Activated B cell treated with CpG ODN at 0.5 μM for 24 hours (primary cell): ENCODE measurements around the gene KAT6B. TPM values are rescaled to one million over a fixed set of nuclear protein-coding genes. Genes with fewer than 3 reads are reported as not detected.

ENCODE experiments used
- ATAC-seq: fragments of 200-7000 bp; cut with Tn5 transposase; one replicate; pipeline ENCODE4 v1.10.0; 2021; ENCODE audit warnings: low read depth, mild to moderate bottlenecking, moderate library complexity
- CTCF ChIA-PET: fragments of 350-600 bp; sonication (Branson Sonifier 250); formaldehyde crosslinking; loops from one replicate; lab custom pipeline; 2021; ENCODE audit warnings: antibody characterized with exemption; lab: Charles Lee
- POLR2A ChIA-PET: fragments of 350-600 bp; sonication (Branson Sonifier 250); formaldehyde crosslinking; loops from one replicate; lab custom pipeline; 2021; ENCODE audit warnings: antibody characterized with exemption; lab: Charles Lee
- DNase-seq: peaks from one replicate; pipeline ENCODE4 v3.0.0; 2022
- H3K27ac Mint-ChIP-seq: one replicate; pipeline ENCODE4 v1.8.0; 2020; ENCODE audit warnings: mixed read lengths
- H3K27me3 Mint-ChIP-seq: one replicate; pipeline ENCODE4 v1.8.0; 2021; ENCODE audit warnings: mixed read lengths
- H3K36me3 Mint-ChIP-seq: one replicate; pipeline ENCODE4 v1.8.0; 2021; ENCODE audit warnings: low read depth, mixed read lengths
- H3K4me1 Mint-ChIP-seq: one replicate; pipeline ENCODE4 v1.8.0; 2021; ENCODE audit warnings: mixed read lengths
- H3K4me3 Mint-ChIP-seq: one replicate; pipeline ENCODE4 v1.8.0; 2020; ENCODE audit warnings: mild to moderate bottlenecking, mixed read lengths
- H3K9me3 Mint-ChIP-seq: one replicate; pipeline ENCODE4 v1.8.0; 2020; ENCODE audit warnings: mixed read lengths
- intact Hi-C: fragments of 100-400 bp; cut with micrococcal nuclease; formaldehyde crosslinking; loops from one replicate; pipeline ENCODE4 v1.15.1; 2024
- total RNA-seq: library from RNA; stranded (reverse); gene quantifications from 2 replicates; pipeline ENCODE4 v1.2.3, GENCODE V29; 2022
- TF ChIP-seq, protein P1 (sequence below): fragments of 200-600 bp; IDR thresholded peaks from one replicate; pipeline ENCODE4 v1.8.0; 2022; ENCODE audit warnings: antibody characterized with exemption, mild to moderate bottlenecking

The KAT6B gene
- total RNA-seq, 1 donor from 2014 or later, result 45.2 TPM

DNA sequence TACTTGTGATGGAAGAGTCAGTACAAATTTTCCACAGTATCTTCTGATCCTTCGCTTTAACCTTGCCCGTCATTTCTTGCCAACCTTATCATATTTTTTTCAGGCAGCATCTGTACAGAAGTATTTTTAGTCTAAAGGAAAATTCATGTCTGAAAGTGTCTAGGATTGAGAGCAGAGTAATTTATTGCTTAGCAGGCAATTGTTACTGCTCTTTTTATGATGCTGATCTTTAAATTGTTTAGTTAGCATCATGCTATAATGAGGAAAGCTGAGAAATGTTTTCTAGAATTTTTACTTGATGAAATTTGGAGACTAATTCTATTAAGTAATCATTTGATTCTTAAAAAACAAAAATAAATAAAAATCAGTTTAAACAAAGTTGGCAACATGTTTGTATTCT lies 20.6 kb downstream of the KAT6B start:
- ATAC-seq, result no peak
- H3K4me1 Mint-ChIP-seq, result peaks cover 15% of the 10 kb centered on the region
- no peak overlapping the region for H3K27ac Mint-ChIP-seq
- H3K9me3 Mint-ChIP-seq, result no peaks in the 10 kb centered on the region
- ChIA-PET CTCF (no interaction called here), POLR2A (no interaction called here)
- H3K36me3 Mint-ChIP-seq, result peaks cover 26% of the 10 kb centered on the region
- H3K27me3 Mint-ChIP-seq, result no peaks in the 10 kb centered on the region
- intact Hi-C loops, result no loop called here
- H3K4me3 Mint-ChIP-seq, result no peak overlapping the region
- DNase-seq, result no peak
- TF ChIP-seq, protein P1, sequence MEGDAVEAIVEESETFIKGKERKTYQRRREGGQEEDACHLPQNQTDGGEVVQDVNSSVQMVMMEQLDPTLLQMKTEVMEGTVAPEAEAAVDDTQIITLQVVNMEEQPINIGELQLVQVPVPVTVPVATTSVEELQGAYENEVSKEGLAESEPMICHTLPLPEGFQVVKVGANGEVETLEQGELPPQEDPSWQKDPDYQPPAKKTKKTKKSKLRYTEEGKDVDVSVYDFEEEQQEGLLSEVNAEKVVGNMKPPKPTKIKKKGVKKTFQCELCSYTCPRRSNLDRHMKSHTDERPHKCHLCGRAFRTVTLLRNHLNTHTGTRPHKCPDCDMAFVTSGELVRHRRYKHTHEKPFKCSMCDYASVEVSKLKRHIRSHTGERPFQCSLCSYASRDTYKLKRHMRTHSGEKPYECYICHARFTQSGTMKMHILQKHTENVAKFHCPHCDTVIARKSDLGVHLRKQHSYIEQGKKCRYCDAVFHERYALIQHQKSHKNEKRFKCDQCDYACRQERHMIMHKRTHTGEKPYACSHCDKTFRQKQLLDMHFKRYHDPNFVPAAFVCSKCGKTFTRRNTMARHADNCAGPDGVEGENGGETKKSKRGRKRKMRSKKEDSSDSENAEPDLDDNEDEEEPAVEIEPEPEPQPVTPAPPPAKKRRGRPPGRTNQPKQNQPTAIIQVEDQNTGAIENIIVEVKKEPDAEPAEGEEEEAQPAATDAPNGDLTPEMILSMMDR, result no peak

DNA sequence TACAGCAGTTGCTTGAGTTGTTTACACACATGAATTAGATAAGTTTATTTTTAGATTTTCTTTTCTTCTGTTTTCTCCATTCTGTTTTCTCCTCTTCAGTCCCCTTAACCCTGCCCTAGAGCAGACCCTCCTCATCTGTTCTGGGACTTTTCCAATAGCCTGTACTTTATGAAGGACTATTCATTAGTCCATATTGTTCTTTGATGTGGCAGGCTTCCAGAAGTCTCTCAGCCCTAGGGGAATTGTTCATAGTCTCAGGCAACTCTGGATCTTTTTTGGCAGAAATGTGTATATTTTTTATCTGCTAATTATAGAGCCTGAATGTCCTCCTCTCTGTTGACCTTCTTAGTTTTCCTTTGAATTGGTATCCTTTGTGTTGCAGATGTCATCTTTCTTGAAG lies 25.4 kb downstream of the KAT6B start:
- TF ChIP-seq, protein P1, result no peak
- Mint-ChIP-seq H3K36me3 (peaks cover 9% of the 10 kb centered on the region), H3K27me3 (no peaks in the 10 kb centered on the region), H3K4me3 (no peak overlapping the region), H3K4me1 (peaks cover 44% of the 10 kb centered on the region), H3K27ac (peak overlapping the region; percentile 83), H3K9me3 (no peaks in the 10 kb centered on the region)
- intact Hi-C loops, result loop anchor here (10.0 kb wide), 1 partner anchor 53 kb away; no protein-coding TSS in a partner anchor
- ATAC-seq (no peak), DNase-seq (no peak)
- ChIA-PET CTCF (no interaction called here), POLR2A (interaction anchor here (1.0 to 4.1 kb wide), 2 partner anchors 16 to 25 kb away, joined by 3 to 72 read pairs; partner anchors contain the start of gene KAT6B)

DNA sequence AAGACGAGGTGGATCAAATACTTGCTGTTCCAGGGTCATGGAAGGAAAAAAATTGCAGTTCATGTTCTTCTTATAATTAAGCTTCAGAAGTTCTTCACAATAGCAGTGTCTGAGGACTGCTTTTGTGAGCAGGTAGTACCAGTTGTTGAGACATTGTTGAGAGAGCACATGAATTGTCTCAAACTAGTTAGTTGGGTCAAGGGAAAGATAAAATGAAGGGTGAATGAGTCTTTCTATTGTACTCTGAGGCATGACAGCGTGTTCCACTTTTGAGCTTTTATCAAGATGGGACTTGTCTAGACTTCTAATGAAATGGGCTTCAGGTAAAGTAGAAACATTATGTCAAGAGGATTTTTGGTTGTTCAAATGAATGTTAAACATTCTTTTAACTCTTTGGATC lies 26.0 kb downstream of the KAT6B start:
- no peak for DNase-seq
- ChIA-PET POLR2A (interaction anchor here (0.7 to 4.1 kb wide), 3 partner anchors 10 to 26 kb away, joined by 3 to 72 read pairs (median 4); partner anchors contain the start of gene KAT6B), CTCF (no interaction called here)
- ATAC-seq, result no peak
- H3K27ac Mint-ChIP-seq, result peak overlapping the region; percentile 83
- peaks cover 15% of the 10 kb centered on the region for H3K36me3 Mint-ChIP-seq
- TF ChIP-seq, protein P1, result no peak
- no peak overlapping the region for H3K4me3 Mint-ChIP-seq
- peaks cover 46% of the 10 kb centered on the region for H3K4me1 Mint-ChIP-seq
- intact Hi-C loops, result loop anchor here (10.0 kb wide), 1 partner anchor 52 kb away; no protein-coding TSS in a partner anchor
- H3K9me3 Mint-ChIP-seq, result no peaks in the 10 kb centered on the region
- no peaks in the 10 kb centered on the region for H3K27me3 Mint-ChIP-seq

DNA sequence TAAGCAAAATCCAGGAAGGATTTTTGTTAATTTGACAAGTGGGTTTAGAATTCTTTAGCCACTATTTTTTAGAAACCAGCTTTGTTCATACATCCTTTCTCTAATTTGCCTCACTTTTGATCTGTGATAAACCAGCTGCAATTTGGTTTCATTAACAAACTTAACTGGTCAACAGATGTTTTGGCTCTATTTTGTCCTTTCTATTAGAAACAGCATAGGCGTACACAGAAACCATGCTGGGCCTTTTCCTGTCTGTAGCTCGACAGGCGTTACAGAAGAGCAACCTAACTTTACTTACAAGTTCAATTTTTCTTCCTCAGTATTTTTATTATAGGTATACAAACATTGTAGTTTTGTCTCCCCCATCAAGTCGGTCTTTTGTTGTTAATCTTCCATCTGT lies 28.2 kb downstream of the KAT6B start:
- ATAC-seq, result no peak
- Mint-ChIP-seq H3K4me1 (peaks cover 46% of the 10 kb centered on the region), H3K27me3 (no peaks in the 10 kb centered on the region), H3K9me3 (no peaks in the 10 kb centered on the region), H3K27ac (peak overlapping the region; percentile 85), H3K4me3 (peak overlapping the region; percentile 45), H3K36me3 (peaks cover 12% of the 10 kb centered on the region)
- CTCF ChIA-PET, result interaction anchor here (1.4 kb wide), 1 partner anchor 11 kb away, joined by 3 read pairs; no protein-coding TSS in a partner anchor
- POLR2A ChIA-PET, result interaction anchor here (0.6 to 4.1 kb wide), 12 partner anchors 9 to 862 kb away, joined by 3 to 72 read pairs (median 4); partner anchors contain the start of gene KAT6B
- no peak for DNase-seq
- TF ChIP-seq, protein P1, result no peak
- intact Hi-C loops, result loop anchor here (1.0 to 10.0 kb wide), 4 partner anchors 16 to 123 kb away; partner anchors contain the start of gene KAT6B

DNA sequence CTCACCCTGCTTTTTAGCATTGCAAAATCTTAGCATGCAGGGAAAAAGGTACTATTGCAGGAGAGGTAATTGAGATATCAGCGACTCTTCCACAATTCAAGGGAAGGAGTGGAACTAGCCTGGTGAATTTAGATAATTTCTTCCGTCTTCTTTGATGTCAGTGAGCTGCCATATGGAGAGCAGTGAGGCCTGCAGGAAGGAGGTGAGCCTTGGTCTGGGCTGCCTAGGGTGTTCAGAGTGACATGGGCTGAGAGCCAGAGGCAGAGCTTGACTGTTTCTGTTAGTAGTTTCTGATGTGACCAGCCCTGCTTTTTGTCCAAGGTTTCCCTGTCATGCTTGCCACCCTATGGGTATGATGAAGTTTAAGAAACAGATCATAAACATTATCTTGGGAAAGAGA lies 28.6 kb downstream of the KAT6B start:
- Mint-ChIP-seq H3K27me3 (no peaks in the 10 kb centered on the region), H3K4me3 (peak overlapping the region; percentile 45), H3K4me1 (peaks cover 46% of the 10 kb centered on the region), H3K27ac (peak overlapping the region; percentile 85), H3K9me3 (no peaks in the 10 kb centered on the region), H3K36me3 (peaks cover 12% of the 10 kb centered on the region)
- intact Hi-C loops, result loop anchor here (2.0 to 10.0 kb wide), 2 partner anchors 16 to 50 kb away; no protein-coding TSS in a partner anchor
- CTCF ChIA-PET, result interaction anchor here (1.4 kb wide), 1 partner anchor 10 kb away, joined by 3 read pairs; no protein-coding TSS in a partner anchor
- TF ChIP-seq, protein P1, result no peak
- DNase-seq (no peak), ATAC-seq (peak; percentile 55)
- POLR2A ChIA-PET, result interaction anchor here (0.7 to 4.1 kb wide), 6 partner anchors 8 to 123 kb away, joined by 3 to 72 read pairs (median 5); partner anchors contain the start of gene KAT6B
